GM12801 (cell line): ENCODE measurements around the gene FBXO8.

Experiments used
- TF ChIP-seq, protein P1 (sequence below): IDR thresholded peaks from one replicate; pipeline ENCODE4 v1.5.1; 2011; ENCODE audit warnings: control low read depth; ENCODE audit not compliant: insufficient read length; ENCODE audit errors: extremely low read depth

FBXO8 gene, protein sequence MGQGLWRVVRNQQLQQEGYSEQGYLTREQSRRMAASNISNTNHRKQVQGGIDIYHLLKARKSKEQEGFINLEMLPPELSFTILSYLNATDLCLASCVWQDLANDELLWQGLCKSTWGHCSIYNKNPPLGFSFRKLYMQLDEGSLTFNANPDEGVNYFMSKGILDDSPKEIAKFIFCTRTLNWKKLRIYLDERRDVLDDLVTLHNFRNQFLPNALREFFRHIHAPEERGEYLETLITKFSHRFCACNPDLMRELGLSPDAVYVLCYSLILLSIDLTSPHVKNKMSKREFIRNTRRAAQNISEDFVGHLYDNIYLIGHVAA

DNA sequence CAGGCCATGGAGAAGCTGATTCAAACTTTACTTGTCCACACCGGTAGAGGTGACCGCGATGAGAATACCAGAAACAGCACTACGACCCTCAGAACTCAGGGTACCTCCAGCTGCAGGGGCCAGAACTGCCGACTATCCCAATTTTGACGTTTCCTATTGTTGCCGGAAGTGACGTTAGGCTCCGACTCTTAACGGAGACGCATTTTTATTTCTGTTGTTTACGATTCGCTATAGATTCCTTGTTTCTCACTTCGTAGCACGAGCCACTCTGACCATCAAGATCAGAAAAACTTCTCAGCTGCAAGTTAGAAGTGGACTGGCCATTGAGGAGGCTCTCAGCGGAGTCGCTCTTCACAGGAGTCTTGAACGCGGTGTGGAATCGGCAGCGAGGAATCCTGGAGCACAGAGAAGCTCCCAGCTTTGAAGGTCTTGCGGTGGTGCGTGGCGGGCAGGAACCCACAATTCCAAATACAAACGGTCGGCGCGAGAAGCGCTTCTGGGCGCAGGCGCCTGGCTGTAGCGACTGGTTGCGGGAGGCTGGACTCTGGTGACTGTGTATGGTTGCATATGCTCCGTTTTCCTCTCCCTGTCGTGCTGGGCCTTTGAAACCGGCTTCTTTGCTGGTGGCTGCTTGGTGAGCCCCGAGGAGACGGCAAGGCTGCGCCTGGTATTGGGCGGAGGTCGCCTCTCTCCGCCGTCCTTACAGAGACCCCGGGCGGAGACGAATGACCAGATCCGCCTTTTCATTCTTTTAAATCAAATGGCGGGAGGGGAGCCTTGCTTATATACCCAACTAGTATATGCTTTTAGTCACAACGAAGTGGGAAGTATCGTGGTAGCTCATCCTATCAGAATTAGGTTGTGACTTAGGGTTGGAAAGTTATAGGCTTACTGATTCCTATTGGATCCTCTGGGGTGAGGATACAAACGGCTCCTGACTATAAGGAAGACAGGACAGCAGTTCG, at the start of gene FBXO8, which contains the start of gene CEP44:
TSS of gene FBXO8 (minus strand) at position 161 of the 965 bp plus-strand sequence. CDS start 20,575 bp downstream, outside the sequence.
TSS of gene CEP44 (plus strand) at position 405 of the 965 bp plus-strand sequence. CDS start 15,211 bp downstream, outside the sequence.
- TF ChIP-seq, protein P1, sequence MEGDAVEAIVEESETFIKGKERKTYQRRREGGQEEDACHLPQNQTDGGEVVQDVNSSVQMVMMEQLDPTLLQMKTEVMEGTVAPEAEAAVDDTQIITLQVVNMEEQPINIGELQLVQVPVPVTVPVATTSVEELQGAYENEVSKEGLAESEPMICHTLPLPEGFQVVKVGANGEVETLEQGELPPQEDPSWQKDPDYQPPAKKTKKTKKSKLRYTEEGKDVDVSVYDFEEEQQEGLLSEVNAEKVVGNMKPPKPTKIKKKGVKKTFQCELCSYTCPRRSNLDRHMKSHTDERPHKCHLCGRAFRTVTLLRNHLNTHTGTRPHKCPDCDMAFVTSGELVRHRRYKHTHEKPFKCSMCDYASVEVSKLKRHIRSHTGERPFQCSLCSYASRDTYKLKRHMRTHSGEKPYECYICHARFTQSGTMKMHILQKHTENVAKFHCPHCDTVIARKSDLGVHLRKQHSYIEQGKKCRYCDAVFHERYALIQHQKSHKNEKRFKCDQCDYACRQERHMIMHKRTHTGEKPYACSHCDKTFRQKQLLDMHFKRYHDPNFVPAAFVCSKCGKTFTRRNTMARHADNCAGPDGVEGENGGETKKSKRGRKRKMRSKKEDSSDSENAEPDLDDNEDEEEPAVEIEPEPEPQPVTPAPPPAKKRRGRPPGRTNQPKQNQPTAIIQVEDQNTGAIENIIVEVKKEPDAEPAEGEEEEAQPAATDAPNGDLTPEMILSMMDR: no peak

DNA sequence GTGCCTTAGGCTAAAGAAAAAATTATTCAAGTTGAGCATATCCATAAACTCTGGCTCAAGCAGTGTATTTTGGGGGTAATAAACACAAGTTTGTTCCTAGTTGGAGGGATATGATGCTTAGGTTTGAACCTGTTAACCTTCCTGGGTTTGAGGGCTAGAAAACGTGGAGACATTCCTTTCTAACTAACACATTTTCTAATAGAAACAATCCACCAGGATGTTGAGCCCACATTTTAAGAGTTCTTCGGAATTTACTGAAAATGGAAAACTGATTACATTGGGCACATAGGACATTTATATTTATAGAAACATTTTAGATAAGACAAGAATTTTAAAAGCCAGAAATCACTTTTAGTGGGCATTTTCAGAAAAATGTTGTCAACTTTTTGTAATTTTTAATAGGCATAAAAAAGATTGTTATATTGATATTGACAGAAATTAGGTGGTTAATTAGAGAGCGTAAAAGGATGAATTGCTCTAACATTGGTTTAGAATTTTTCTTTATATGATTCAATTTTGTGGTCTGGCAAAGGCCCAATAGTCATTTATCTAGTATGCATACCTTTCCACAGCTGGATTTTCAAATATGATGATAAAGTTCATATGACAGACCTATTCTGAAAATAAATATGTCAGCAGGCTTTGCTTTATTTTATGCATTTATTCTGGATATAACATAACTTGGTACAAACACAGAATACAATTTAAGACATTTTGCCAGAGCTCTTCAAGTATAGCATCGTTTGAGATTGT, 49.5 kb upstream of the FBXO8 start:
- TF ChIP-seq, protein P1: no peak

DNA sequence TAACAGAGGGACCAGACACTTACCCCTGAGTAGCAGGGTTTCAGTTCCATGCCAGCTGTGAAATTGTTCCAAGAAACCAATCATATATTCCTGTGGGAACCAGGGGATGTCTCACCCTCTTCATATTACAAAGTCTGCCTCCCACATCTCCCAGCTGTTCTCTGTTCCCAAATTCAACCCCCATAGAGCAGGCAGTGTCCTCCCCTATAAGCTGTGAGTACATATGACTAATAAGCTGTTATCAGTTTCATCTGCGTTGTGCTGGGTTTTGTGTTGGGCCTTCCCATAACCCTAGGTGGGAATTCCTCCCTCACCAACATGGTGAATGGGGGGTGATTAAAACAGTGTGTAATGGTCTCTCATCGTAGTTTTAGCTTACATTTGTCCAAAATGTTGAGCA, 41.3 kb upstream of the FBXO8 start:
- TF ChIP-seq, protein P1: no peak

DNA sequence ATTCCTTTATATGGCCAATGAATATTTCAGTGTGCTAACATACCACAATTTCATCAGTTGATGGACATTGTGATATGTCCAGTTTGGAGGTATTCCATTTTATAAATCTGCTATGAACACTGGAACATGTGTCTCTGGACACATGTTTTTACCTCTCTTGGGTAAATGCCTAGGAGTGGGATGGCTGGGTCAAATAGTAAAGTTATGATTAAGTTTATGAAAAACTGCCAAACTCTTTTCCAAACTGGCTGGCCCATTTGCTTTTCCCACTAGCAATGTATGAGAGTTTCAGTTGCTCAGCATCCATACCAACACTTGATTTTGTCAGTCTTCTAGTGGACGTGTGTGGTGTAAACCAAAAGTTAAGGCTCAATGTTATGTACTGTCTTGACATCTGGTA, 40.8 kb upstream of the FBXO8 start:
- TF ChIP-seq, protein P1: no peak

DNA sequence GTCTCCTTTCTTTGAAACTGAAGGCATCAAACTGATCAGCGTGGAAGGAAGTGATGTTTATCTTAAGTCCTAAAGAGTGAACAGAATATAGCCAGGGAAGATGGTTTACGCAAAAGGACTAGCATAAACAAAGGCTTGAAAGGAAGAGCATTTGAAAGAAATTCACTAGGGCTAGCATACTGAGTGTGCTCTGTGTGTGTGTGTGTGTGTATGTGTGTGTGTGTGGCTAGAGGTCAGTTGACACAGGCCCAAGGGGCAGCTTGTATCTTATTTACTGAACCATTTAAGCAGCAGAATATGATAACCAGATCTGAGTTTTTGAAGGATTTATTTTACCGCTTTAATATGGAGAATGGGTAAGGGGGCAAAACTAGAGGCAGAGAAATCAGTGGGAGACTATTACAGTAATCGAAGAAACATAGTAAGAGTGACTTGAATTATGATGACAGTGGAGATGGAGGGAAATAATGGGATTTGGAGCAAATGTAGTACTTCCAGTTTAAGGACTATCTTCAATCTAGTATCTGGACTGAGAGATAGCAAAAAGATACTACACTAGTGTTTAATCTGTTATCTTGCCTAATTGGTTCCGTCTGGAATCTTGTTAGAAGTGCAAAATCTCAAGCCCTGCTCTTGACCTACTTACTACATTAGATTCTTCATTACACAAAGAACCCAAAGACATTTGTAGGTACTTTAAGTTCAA, 37.2 kb upstream of the FBXO8 start:
- TF ChIP-seq, protein P1: no peak

DNA sequence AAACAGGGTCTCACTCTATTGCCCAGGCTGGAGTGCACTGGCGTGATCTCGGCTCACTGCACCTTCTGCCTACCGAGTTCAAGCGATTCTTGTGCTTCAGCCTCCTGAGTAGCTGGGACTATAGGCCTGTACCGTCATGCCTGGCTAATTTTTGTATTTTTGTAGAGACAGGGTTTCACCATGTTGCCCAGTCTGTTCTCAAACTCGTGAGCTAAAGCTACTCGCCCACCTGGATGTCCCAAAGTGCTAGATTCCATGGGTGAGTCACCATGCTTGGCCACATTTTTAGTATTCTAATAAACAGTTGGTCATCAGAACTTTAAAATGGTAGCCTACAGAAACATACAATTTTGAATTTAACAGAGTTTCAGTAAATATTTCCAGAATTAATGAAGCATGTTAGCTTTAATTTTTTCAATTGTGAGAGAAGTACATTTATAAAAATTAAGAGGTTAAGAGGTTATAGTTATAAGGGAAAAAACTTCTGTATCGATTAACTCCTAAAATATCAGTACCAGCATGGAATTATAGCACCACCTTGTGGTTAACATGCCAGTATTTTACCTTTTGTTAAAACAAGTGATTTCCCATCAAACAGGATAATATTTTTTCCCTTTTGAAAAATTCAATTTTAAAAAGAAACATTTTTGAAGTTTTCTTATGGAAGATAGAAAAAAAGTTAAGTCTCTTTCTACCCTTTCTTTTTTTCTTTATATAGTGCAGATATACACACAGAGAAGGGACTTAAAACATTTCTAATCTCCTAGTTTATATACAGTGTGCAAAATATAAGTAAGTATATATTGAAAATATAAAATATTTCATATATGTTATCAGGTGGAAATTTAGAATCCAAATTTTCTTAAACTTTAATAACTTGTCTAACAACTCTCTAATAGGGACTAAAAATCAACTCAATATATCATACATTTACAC, 35.6 kb upstream of the FBXO8 start:
- TF ChIP-seq, protein P1: peak; percentile 1
